Adipocyte (in vitro differentiated cells): ENCODE measurements around the gene MYBPC3.

ENCODE experiments used
- DNase-seq: peaks from one replicate; pipeline ENCODE4 v3.0.0-alpha.2; 2015; ENCODE audit warnings: low read depth
- H3K27me3 ChIP-seq: replicated peaks from 2 replicates; pipeline ENCODE4 v1.7.0; 2013; ENCODE audit warnings: mild to moderate bottlenecking, low read length, moderate library complexity; ENCODE audit not compliant: control insufficient read depth, insufficient read depth
- H3K36me3 ChIP-seq: 2 replicates; pipeline ENCODE4 v1.7.0; 2013; ENCODE audit warnings: low read length, mild to moderate bottlenecking, moderate library complexity; ENCODE audit not compliant: control insufficient read depth, insufficient read depth, severe bottlenecking
- H3K4me1 ChIP-seq: 2 replicates; pipeline ENCODE4 v1.7.0; 2013; ENCODE audit warnings: mild to moderate bottlenecking, low read length, moderate library complexity; ENCODE audit not compliant: control insufficient read depth, insufficient read depth
- H3K4me3 ChIP-seq: 2 replicates; pipeline ENCODE4 v1.7.0; 2013; ENCODE audit warnings: mild to moderate bottlenecking, low read length, moderate library complexity
- H3K9ac ChIP-seq: 2 replicates; pipeline ENCODE4 v1.7.0; 2013; ENCODE audit warnings: mild to moderate bottlenecking, low read length, moderate library complexity
- H3K9me3 ChIP-seq: 2 replicates; pipeline ENCODE4 v1.7.0; 2013; ENCODE audit warnings: mild to moderate bottlenecking, low read length, moderate library complexity; ENCODE audit not compliant: control insufficient read depth

Gene MYBPC3

DNA sequence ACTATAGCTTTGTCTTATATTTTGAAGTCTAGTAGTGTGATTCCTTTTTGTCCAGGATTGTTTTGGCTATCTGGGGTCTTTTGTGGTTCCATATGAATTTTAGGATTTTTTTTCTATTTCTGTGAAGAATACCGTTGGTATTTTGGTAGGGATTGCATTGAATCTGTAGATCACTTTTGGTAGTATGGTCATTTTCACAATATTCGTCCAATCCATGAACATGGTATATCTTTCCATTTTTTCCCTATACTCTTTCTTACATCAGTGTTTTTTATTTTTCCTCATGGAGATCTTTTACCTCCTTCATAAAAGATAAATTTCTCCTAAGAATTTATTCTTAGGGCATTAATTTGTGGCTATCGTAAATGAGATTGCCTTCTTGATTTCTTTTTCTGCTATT, 53.4 kb downstream of the MYBPC3 start:
- H3K9me3 ChIP-seq = peaks cover 13% of the 10 kb centered on the region
- H3K36me3 ChIP-seq = peaks cover 84% of the 10 kb centered on the region
- no peaks in the 10 kb centered on the region for H3K4me1 ChIP-seq

DNA sequence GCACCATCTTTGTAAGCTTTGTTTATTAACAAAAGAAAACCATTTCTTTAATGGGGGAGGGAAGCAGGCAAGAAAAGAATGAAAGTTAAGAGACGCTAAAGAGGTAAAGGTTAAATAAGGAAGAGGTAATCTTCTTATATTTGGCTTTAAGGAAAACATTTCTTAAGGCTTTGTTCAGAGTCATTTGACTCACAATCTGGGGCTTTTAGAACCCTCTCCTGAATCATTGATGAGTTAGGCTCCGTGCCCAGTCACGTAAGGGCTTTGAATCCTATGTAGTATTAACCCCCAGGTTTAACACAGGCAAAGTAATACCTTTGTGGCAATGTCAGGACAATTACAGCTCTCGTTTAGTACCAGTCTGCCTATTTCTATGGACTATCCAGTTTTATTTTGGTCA, 56.5 kb downstream of the MYBPC3 start:
- no peak for DNase-seq
- no peaks in the 10 kb centered on the region for H3K27me3 ChIP-seq
- no peak overlapping the region for H3K4me3 ChIP-seq
- H3K4me1 ChIP-seq = no peaks in the 10 kb centered on the region
- no peak overlapping the region for H3K9ac ChIP-seq
- peaks cover 4% of the 10 kb centered on the region for H3K9me3 ChIP-seq
- H3K36me3 ChIP-seq = peaks cover 85% of the 10 kb centered on the region

More for the DNA sequence above, 53.4 kb downstream of the MYBPC3 start:
- no peak overlapping the region for H3K9ac ChIP-seq
- H3K27me3 ChIP-seq = no peaks in the 10 kb centered on the region
- DNase-seq = no peak
- no peak overlapping the region for H3K4me3 ChIP-seq

DNA sequence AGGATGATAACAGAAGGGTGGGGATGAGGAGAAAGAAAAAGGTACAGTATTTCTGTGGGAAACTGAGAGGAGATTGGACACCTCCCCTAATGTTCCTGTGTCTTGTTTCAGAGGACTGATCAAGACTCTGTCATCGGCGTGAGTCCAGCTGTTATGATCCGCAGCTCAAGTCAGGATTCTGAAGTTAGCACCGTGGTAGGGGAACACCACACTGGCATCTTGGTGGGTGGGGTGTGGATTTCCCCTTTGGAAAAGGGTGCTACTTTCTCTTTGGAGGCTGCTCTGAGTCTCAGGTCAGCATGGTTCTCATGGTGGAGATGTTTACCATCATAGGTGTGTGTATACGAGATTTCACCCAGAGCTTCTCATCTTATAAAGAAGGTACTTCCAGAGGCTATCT, 57.1 kb downstream of the MYBPC3 start:
- Histone ChIP-seq H3K4me1 (no peaks in the 10 kb centered on the region), H3K27me3 (no peaks in the 10 kb centered on the region), H3K9me3 (peaks cover 4% of the 10 kb centered on the region), H3K9ac (no peak overlapping the region), H3K4me3 (no peak overlapping the region), H3K36me3 (peaks cover 87% of the 10 kb centered on the region)
- DNase-seq = no peak

DNA sequence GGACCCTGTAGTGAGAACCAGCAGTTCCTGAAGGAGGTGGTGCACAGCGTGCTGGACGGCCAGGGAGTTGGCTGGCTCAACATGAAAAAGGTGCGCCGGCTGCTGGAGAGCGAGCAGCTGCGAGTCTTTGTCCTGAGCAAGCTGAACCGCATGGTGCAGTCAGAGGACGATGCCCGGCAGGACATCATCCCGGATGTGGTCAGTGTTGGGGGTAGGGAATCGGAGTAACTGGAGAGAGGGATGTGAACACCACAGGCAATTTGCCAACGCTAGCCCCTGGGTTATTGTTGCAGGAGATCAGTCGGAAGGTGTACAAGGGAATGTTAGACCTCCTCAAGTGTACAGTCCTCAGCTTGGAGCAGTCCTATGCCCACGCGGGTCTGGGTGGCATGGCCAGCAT, 62.6 kb downstream of the MYBPC3 start:
- no peaks in the 10 kb centered on the region for H3K9me3 ChIP-seq
- H3K4me3 ChIP-seq = no peak overlapping the region
- H3K4me1 ChIP-seq = no peaks in the 10 kb centered on the region
- H3K36me3 ChIP-seq = peaks cover 92% of the 10 kb centered on the region
- H3K9ac ChIP-seq = no peak overlapping the region
- no peaks in the 10 kb centered on the region for H3K27me3 ChIP-seq
- DNase-seq = no peak

DNA sequence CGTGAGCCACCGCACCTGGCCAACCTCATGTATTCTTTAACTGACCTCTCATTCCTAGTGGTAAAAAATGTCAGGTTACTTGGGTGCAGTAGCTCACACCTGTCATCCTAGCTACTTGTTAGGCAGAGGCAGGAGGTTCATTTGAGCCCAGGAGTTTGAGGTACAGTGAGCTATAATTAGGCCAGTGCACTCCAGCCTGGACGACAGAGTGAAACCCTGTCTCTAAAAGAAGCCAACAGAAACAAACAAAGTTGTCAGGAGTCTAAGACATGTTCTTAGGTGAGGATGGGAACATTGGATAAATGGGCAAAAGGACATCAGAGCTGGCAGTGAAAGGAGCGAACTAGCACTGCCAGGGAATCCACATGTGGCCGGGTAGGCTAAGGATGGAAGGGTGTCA, 64.4 kb downstream of the MYBPC3 start:
- DNase-seq = no peak
- Histone ChIP-seq H3K4me1 (no peaks in the 10 kb centered on the region), H3K4me3 (no peak overlapping the region), H3K36me3 (peaks cover 96% of the 10 kb centered on the region), H3K9me3 (no peaks in the 10 kb centered on the region), H3K9ac (no peak overlapping the region), H3K27me3 (no peaks in the 10 kb centered on the region)

DNA sequence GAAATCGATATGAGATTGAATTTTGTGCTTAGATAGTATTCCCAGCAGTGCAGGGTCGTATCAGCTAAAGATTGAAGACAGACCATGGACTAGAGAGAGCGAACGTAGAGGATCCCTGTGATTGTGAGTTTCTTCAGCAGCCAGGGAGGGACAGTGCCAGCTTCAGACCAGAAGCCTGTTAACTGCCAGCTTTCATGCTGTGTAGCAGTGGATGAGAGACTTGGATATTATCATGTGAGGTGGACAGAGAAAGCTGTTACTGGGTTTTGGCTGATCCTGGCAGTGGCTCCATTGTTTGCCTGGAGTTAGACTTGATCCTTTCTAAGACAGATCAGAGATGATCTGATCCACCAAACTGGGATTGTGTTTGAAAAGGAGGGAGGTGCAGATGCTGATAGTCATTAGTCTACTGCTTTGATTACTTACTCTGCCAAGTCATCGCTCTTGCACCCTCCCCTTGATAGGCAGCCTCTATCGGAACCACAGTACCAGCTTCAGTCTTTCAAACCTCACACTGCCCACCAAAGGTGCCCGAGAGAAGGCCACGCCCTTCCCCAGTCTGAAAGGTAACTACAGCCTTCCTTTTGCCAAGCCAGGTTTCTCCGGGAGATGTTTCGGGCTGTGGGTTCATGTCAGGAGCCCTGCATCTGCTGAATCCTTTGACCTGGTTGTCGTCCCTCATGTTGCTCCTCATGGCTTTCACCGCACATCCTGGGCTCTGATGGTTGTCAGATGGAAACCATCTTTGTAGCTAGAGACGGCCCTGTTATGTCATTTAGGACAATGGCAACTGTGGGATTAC, 66.3 kb downstream of the MYBPC3 start:
- Histone ChIP-seq H3K36me3 (peaks cover 95% of the 10 kb centered on the region), H3K27me3 (no peaks in the 10 kb centered on the region), H3K4me3 (no peak overlapping the region), H3K9me3 (no peaks in the 10 kb centered on the region), H3K9ac (no peak overlapping the region), H3K4me1 (no peaks in the 10 kb centered on the region)
- DNase-seq = no peak

DNA sequence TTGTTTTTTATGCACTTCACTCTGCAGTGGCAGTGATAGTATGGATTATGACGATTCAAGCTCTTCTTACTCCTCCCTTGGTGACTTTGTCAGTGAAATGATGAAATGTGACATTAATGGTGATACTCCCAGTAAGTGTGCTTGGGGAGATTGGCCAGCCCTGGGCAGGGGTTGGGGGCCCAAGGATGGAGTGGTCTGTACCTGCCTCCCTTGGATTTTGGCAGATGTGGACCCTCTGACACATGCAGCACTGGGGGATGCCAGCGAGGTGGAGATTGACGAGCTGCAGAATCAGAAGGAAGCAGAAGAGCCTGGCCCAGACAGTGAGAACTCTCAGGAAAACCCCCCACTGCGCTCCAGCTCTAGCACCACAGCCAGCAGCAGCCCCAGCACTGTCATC, 68.4 kb downstream of the MYBPC3 start:
- Histone ChIP-seq H3K36me3 (peaks cover 93% of the 10 kb centered on the region), H3K27me3 (no peaks in the 10 kb centered on the region), H3K4me1 (no peaks in the 10 kb centered on the region), H3K9me3 (no peaks in the 10 kb centered on the region), H3K9ac (no peak overlapping the region), H3K4me3 (no peak overlapping the region)
- DNase-seq = no peak

DNA sequence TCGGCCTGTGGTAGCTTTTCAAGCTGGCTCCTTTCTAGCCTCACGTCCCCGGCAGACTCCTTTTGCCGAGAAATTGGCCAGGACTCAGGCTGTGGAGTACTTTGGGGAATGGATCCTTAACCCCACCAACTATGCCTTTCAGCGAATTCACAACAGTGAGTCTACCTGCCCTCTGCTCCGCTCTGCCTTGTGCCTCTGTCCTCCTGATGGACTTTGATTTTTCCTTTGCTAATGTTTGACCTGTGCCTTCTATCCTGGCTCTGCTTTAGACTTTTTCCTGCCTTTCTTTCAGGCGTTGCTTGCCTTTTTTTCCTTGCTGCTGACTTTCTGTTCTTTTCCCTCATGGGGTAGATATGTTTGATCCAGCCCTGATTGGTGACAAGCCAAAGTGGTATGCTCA, 70.0 kb downstream of the MYBPC3 start:
- Histone ChIP-seq H3K9me3 (no peaks in the 10 kb centered on the region), H3K4me3 (no peak overlapping the region), H3K9ac (no peak overlapping the region), H3K4me1 (peaks cover 3% of the 10 kb centered on the region), H3K36me3 (peaks cover 96% of the 10 kb centered on the region), H3K27me3 (no peaks in the 10 kb centered on the region)
- no peak for DNase-seq
